CD4-positive, CD25-positive, alpha-beta regulatory T cell (primary cell): ENCODE data around the gene PCED1A. TPM values are rescaled to one million over a fixed set of nuclear protein-coding genes. Genes with fewer than 3 reads are reported as not detected.

Experiments
- ATAC-seq, 2 donors: fragments of 150-1000 bp; cut with Tn5 transposase; one replicate each; pipeline ENCODE4 v1.10.0; 2021; ENCODE audit warnings: low read depth in 2 of 2, moderate number of reproducible peaks in 2 of 2, moderate library complexity in 1 of 2
- DNase-seq, 3 donors: peaks; one replicate each; pipeline versions ENCODE4 v3.0.0 to v3.0.0-alpha.2; 2012 to 2022; ENCODE audit warnings: mixed read lengths in 1 of 3
- H3K27ac ChIP-seq: one replicate; pipeline ENCODE4 v1.7.0; 2013; ENCODE audit warnings: mild to moderate bottlenecking, low read length; ENCODE audit not compliant: insufficient read depth, poor library complexity, severe bottlenecking
- H3K27me3 ChIP-seq: one replicate; pipeline ENCODE4 v1.7.0; 2013; ENCODE audit warnings: low read length; ENCODE audit not compliant: control insufficient read depth, insufficient read depth
- H3K36me3 ChIP-seq: one replicate; pipeline ENCODE4 v1.7.0; 2013; ENCODE audit warnings: mild to moderate bottlenecking, low read length, moderate library complexity; ENCODE audit not compliant: control insufficient read depth, insufficient read depth
- H3K4me1 ChIP-seq: 2 replicates; pipeline ENCODE4 v1.7.0; 2013; ENCODE audit warnings: mild to moderate bottlenecking, low read length; ENCODE audit not compliant: insufficient read depth, control insufficient read depth, poor library complexity, severe bottlenecking
- H3K4me3 ChIP-seq: one replicate; pipeline ENCODE4 v1.7.0; 2013; ENCODE audit warnings: low read depth, mild to moderate bottlenecking, low read length, moderate library complexity
- H3K9me3 ChIP-seq, 2 experiments: 1 replicate in 1 of 2; 2 replicates in 1 of 2; pipeline ENCODE4 v1.7.0; 2013; ENCODE audit warnings: low read length in 2 of 2, mild to moderate bottlenecking in 1 of 2, moderate library complexity in 1 of 2; ENCODE audit not compliant: control insufficient read depth in 2 of 2
- H3K27ac Mint-ChIP-seq, 3 donors: one replicate each; pipeline ENCODE4 v1.8.0; 2020 to 2022; ENCODE audit warnings: mild to moderate bottlenecking in 3 of 3, mixed read lengths in 3 of 3, moderate library complexity in 2 of 3
- H3K27me3 Mint-ChIP-seq: one replicate; pipeline ENCODE4 v1.8.0; 2022; ENCODE audit warnings: mild to moderate bottlenecking, mixed read lengths
- H3K36me3 Mint-ChIP-seq: one replicate; pipeline ENCODE4 v1.8.0; 2020; ENCODE audit warnings: mixed read lengths
- H3K4me1 Mint-ChIP-seq, 4 donors: one replicate each; pipeline ENCODE4 v1.8.0; 2020 to 2022; ENCODE audit warnings: mixed read lengths in 4 of 4, mild to moderate bottlenecking in 1 of 4
- H3K4me3 Mint-ChIP-seq, 4 donors: one replicate each; pipeline ENCODE4 v1.8.0; 2020 to 2022; ENCODE audit warnings: mild to moderate bottlenecking in 4 of 4, mixed read lengths in 4 of 4, moderate library complexity in 3 of 4
- H3K9me3 Mint-ChIP-seq, 7 donors: one replicate each; pipeline ENCODE4 v1.8.0; 2020 to 2022; ENCODE audit warnings: mixed read lengths in 7 of 7, mild to moderate bottlenecking in 3 of 7, moderate library complexity in 2 of 7
- polyA plus RNA-seq, 4 donors: library from polyadenylated mRNA; unstranded; fragments of 300-500 nt; fragmentation: Illumina TruSeq; gene quantifications; one replicate each; pipeline ENCODE4 v1.2.3, GENCODE V29; 2021
- total RNA-seq: library from RNA; stranded (reverse); gene quantifications from one replicate; pipeline ENCODE4 v1.2.3, GENCODE V29; 2022

Gene PCED1A
- total and polyA plus RNA-seq, 5 donors from 2014 or later: 17.8 to 47.2 (median 19.8) TPM

DNA sequence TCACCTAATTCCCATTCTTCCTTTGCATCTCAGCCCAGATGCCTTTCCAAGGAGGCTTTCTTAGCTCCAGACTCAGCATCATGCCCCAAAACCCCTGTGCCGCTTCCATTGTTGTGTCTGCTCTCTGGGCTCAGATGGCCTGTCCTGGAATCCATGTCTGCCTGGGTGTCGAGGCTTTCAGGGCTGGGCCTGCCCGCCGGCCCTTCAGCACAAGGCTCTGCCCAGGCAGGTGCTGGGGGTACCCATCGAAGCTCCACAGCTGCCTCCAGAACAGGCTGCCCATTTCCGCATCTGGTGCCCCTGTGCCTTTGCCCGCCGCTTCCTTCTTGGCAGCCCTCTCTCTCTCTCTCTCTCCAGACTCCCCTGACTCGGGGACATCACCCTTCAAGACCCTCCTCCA lies 41.2 kb downstream of the PCED1A start:
- peaks cover 14% of the 10 kb centered on the region for H3K4me1 ChIP-seq
- Mint-ChIP-seq H3K27me3 (peaks cover 69% of the 10 kb centered on the region), H3K36me3 (peaks cover 3% of the 10 kb centered on the region), H3K9me3 (peaks cover 0 to 3% (median 0%) of the 10 kb centered on the region in 7 donors), H3K27ac (peak overlapping the region in 1 of 3 donors; percentile 72), H3K4me1 (peaks cover 6 to 35% (median 13%) of the 10 kb centered on the region in 4 donors), H3K4me3 (peak overlapping the region in 3 of 4 donors; percentile 11 to 85 (median 62))
- no peak overlapping the region for H3K27ac ChIP-seq
- peaks cover 21% of the 10 kb centered on the region for H3K27me3 ChIP-seq
- H3K4me3 ChIP-seq: no peak overlapping the region
- no peaks in the 10 kb centered on the region for H3K36me3 ChIP-seq
- no peaks in the 10 kb centered on the region for H3K9me3 ChIP-seq
- ATAC-seq: no peak
- DNase-seq: no peak

DNA sequence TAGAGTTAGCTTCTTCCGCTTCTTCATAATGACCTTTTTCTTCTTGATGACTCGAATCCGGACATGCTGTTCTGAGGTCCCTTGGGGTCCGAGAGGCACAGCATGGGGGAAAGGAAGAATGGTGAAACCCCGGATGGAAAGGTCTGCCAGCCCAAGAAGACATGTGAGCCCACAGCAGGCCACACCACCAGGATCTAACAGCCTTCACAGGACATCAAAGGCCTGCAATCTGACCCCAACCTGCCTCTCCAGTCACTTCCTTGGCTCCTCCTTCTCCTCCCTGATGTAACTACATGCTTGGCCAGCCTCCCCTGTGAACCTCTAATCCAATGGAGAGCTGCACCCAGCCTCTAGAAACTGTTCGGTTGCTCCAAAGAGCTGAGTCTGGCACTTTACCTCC lies 41.6 kb downstream of the PCED1A start:
- no peaks in the 10 kb centered on the region for H3K36me3 ChIP-seq
- no peak for ATAC-seq
- DNase-seq: no peak
- no peaks in the 10 kb centered on the region for H3K9me3 ChIP-seq
- Mint-ChIP-seq H3K4me1 (peaks cover 6 to 35% (median 13%) of the 10 kb centered on the region in 4 donors), H3K27ac (no peak overlapping the region), H3K9me3 (peaks cover 0 to 3% (median 0%) of the 10 kb centered on the region in 7 donors), H3K4me3 (peak overlapping the region in 3 of 4 donors; percentile 11 to 62 (median 22)), H3K36me3 (peaks cover 3% of the 10 kb centered on the region), H3K27me3 (peaks cover 65% of the 10 kb centered on the region)
- no peak overlapping the region for H3K27ac ChIP-seq
- no peak overlapping the region for H3K4me3 ChIP-seq
- peaks cover 14% of the 10 kb centered on the region for H3K4me1 ChIP-seq
- H3K27me3 ChIP-seq: peaks cover 21% of the 10 kb centered on the region

DNA sequence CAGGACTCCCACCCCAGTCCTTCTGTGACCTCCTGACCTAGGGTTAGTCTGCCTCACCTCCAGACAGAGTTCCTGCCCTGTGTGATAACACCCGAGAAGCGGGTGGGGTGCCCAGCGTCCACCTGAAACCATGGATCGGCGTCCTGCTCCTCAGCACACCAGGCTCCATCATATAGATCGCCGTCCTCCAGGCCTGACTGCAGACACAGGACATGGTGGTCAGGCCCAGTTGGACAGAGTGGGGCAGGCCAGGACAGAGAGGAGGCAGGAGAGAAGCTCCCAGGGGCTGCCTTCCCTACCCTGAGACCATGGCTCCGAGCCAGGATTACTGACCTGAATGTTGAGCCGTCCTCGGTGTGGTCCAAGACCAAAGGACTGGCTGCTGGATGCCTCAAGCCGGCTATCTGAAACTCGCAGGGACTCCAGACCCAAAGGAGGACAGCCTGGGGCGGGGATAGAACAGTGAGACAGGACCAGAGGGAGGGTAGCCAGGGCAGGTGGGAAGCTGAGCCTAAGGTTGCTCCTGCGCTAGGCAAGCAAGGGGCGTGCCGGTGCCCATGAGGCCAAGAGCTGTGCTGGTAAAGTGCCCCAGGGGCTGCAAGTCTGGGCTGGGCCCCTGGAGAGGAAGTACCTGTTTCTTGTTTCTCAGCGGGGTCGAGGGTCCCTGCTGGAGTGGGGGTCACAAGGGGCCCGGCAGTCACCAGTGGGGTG lies 42.2 kb downstream of the PCED1A start:
- Histone ChIP-seq H3K9me3 (no peaks in the 10 kb centered on the region), H3K27me3 (peaks cover 20% of the 10 kb centered on the region), H3K27ac (no peak overlapping the region), H3K4me3 (no peak overlapping the region), H3K4me1 (peaks cover 14% of the 10 kb centered on the region), H3K36me3 (no peaks in the 10 kb centered on the region)
- Mint-ChIP-seq H3K27ac (no peak overlapping the region), H3K9me3 (peaks cover 0 to 3% (median 0%) of the 10 kb centered on the region in 7 donors), H3K36me3 (peaks cover 3% of the 10 kb centered on the region), H3K4me1 (peaks cover 6 to 35% (median 13%) of the 10 kb centered on the region in 4 donors), H3K4me3 (peak overlapping the region in 1 of 4 donors; percentile 56), H3K27me3 (peaks cover 62% of the 10 kb centered on the region)
- DNase-seq: no peak
- no peak for ATAC-seq

DNA sequence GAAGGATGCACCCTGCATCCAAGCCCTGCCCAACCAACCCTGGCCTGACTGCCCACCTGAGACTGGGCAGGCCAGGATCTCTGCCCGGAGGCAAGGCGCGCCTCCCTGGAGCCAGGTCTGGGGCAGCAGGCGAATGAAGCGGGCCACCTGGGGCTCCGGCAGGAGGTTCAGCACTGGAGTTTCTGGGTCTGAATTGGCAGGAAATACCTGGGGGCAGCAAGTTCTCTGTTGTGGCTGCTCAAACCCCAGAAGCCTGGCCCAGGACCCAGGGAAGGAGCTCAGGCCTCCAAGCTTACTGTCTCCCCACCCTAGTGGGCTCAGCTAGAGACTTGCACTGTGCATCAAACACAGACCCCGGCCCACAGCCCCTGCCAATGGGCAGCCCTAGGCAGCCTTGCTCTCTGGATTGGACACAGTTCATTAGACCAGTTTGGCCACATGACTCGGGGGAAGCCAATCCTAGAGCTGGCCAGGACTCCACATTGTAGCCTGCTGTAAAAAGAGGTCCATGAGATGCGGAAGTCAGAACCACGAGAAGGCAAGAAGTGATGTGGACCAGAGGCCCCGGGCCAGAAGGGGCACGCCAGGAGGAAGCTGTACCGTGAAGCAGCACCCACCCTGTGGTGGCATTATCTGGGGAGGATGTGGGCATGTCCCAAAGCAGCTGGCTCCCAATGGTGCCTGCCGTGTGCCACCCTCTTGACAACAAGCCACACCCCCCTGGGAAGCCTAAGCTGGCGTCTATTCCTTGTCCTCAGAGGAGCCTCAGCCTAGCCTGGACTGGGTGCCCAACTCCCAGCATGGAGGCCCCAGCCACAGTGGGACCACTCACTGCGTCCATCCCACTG lies 43.1 kb downstream of the PCED1A start:
- no peak for ATAC-seq
- H3K36me3 ChIP-seq: no peaks in the 10 kb centered on the region
- H3K4me3 ChIP-seq: no peak overlapping the region
- H3K4me1 ChIP-seq: peaks cover 14% of the 10 kb centered on the region
- Mint-ChIP-seq H3K27me3 (peaks cover 54% of the 10 kb centered on the region), H3K4me1 (peaks cover 6 to 33% (median 13%) of the 10 kb centered on the region in 4 donors), H3K27ac (no peak overlapping the region), H3K4me3 (peak overlapping the region in 1 of 4 donors; percentile 35), H3K36me3 (peaks cover 3% of the 10 kb centered on the region), H3K9me3 (peaks cover 0 to 3% (median 0%) of the 10 kb centered on the region in 7 donors)
- H3K9me3 ChIP-seq: no peaks in the 10 kb centered on the region
- H3K27ac ChIP-seq: no peak overlapping the region
- no peak for DNase-seq
- H3K27me3 ChIP-seq: peaks cover 23% of the 10 kb centered on the region

DNA sequence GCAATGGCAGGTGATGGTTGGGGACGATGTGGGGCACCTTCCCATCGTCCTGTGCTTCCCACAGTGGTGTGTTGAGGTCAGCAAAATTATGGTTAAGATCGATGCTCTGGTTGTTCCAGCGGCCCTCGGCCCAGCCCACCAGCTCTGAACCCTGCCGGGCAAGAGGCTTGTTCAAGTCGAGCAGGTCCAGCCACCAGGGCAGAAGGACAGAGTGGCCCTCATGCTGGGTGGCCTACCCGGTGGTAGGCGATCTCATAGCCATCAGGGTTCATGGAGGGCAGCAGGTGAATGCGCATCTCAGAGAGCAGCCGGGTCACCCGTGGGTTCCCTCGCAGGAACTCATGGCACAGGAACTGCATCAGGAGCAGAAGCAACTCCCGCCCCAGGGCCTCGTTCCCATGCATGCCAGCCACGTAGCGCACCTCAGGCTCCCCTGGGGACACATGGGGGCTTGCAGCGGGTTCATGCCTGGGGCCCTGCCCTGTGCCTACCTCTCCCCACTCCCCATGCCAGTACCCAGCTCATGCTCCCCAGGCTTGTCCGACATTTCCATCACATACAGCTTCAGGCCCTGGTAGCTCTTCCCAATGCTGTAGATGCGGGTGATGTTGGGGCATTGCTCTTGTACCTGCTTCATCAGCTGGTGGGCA lies 44.3 kb downstream of the PCED1A start:
- no peak overlapping the region for H3K4me3 ChIP-seq
- no peak overlapping the region for H3K4me3 Mint-ChIP-seq
- H3K4me1 ChIP-seq: peaks cover 14% of the 10 kb centered on the region
- H3K27ac Mint-ChIP-seq: no peak overlapping the region
- H3K36me3 Mint-ChIP-seq: peaks cover 2% of the 10 kb centered on the region
- peaks cover 18% of the 10 kb centered on the region for H3K27me3 ChIP-seq
- no peaks in the 10 kb centered on the region for H3K36me3 ChIP-seq
- no peak for DNase-seq
- no peak for ATAC-seq
- peaks cover 0 to 3% (median 0%) of the 10 kb centered on the region in 7 donors for H3K9me3 Mint-ChIP-seq
- H3K4me1 Mint-ChIP-seq: peaks cover 4 to 27% (median 8%) of the 10 kb centered on the region in 4 donors
- peaks cover 43% of the 10 kb centered on the region for H3K27me3 Mint-ChIP-seq
- H3K27ac ChIP-seq: no peak overlapping the region
- no peaks in the 10 kb centered on the region for H3K9me3 ChIP-seq

DNA sequence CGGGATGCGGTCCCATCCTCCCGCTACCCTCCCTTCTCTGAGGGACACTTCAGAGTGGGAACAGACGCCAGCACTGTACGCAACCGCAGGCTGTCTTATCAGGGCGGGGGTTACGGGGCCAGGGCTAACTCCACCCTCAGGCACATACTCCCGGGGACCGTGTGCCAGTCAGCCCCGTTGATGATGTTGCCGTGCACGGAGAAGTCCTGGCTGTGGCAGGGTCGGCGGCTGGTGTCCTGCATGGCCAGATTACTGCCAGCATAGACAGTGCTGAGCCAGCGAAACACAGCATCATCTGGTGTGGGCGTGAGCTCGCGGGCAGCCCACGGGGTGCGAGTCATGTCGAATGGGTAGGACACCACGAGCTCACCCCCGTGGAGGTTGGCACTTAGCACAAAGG lies 45.0 kb downstream of the PCED1A start:
- no peak for DNase-seq
- Histone ChIP-seq H3K4me1 (peaks cover 11% of the 10 kb centered on the region), H3K27me3 (peaks cover 14% of the 10 kb centered on the region), H3K9me3 (no peaks in the 10 kb centered on the region), H3K27ac (no peak overlapping the region), H3K4me3 (no peak overlapping the region), H3K36me3 (no peaks in the 10 kb centered on the region)
- no peak for ATAC-seq
- Mint-ChIP-seq H3K4me3 (no peak overlapping the region), H3K4me1 (peaks cover 0 to 22% (median 3%) of the 10 kb centered on the region in 4 donors), H3K36me3 (no peaks in the 10 kb centered on the region), H3K9me3 (peaks cover 0 to 3% (median 0%) of the 10 kb centered on the region in 7 donors), H3K27ac (no peak overlapping the region), H3K27me3 (peaks cover 43% of the 10 kb centered on the region)

DNA sequence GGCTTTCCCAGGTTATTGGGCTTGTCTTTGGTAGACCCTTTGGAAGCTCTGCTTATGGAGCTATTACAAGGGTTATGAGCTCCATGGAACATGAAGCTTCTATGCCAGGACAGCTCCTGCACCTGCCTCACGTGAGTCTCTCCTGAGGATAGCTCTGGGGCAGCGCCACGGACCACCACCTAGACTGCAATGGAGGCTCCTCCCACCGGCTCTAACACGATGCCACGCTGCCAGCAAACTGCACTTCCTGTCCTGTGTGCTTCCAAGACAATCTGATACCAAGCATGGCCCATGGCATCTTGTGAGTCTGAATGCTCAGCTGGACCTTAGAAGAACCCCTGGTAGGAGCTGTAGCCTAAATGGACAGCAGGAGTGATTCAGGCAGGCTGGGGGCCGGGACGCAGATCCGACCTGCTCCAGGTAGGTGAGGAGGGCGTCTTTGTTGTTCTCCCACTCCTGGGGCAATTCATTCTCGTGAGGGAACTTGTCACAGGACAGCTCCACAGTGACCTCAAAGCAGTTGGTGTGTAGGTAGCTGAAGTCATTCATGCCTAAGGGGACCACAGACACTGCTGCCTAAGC lies 45.5 kb downstream of the PCED1A start:
- Mint-ChIP-seq H3K9me3 (peaks cover 0 to 3% (median 0%) of the 10 kb centered on the region in 7 donors), H3K27me3 (peaks cover 47% of the 10 kb centered on the region)
- DNase-seq: no peak

More for the DNA sequence above, 45.5 kb downstream of the PCED1A start:
- no peak for ATAC-seq
- no peaks in the 10 kb centered on the region for H3K36me3 Mint-ChIP-seq
- no peaks in the 10 kb centered on the region for H3K9me3 ChIP-seq
- peaks cover 14% of the 10 kb centered on the region for H3K27me3 ChIP-seq
- H3K4me3 ChIP-seq: no peak overlapping the region
- peaks cover 0 to 19% (median 3%) of the 10 kb centered on the region in 4 donors for H3K4me1 Mint-ChIP-seq
- H3K36me3 ChIP-seq: no peaks in the 10 kb centered on the region
- no peak overlapping the region for H3K4me3 Mint-ChIP-seq
- H3K4me1 ChIP-seq: peaks cover 9% of the 10 kb centered on the region
- H3K27ac ChIP-seq: no peak overlapping the region
- no peak overlapping the region for H3K27ac Mint-ChIP-seq
